Endothelial cell of umbilical vein (primary cell): Measurements from ENCODE around the gene MCUR1. TPM values are rescaled to one million over a fixed set of nuclear protein-coding genes. Genes with fewer than 3 reads are reported as not detected.

Source experiments
- BruUV-seq: library from RNA; stranded (reverse); fragments of 400-500 nt; replicated peaks from 2 replicates; lab custom pipeline; 2021; lab: Mats Ljungman, UMichigan
- CTCF ChIA-PET: fragments of 300-600, 350-600 bp; sonication (Branson Sonifier 250); formaldehyde crosslinking; loops from one replicate; lab custom pipeline; 2021; ENCODE audit warnings: antibody characterized with exemption, inconsistent platforms; lab: Charles Lee
- POLR2A ChIA-PET: fragments of 300-600, 350-600 bp; sonication (Branson Sonifier 250); formaldehyde crosslinking; loops from one replicate; lab custom pipeline; 2021; ENCODE audit warnings: antibody characterized with exemption, inconsistent platforms; lab: Charles Lee
- DNase-seq: peaks from one replicate; pipeline ENCODE4 v3.0.0-alpha.2; 2011; ENCODE audit warnings: low read depth, low spot score
- FAIRE-seq: peaks from 2 replicates; lab custom pipeline; 2011; peaks lifted over from hg19 to GRCh38; lab: Jason Lieb, UNC
- H2AFZ ChIP-seq: 2 replicates; pipeline ENCODE4 v1.6.0; 2012; ENCODE audit warnings: low read depth, low read length, control low read depth, inconsistent platforms
- H3K27ac ChIP-seq: 2 replicates; pipeline ENCODE4 v1.5.1; 2011; ENCODE audit warnings: low read depth, mild to moderate bottlenecking, control low read depth, low read length, moderate library complexity; ENCODE audit not compliant: insufficient read depth
- H3K27me3 ChIP-seq, 2 experiments: 2 replicates each; pipeline versions ENCODE4 v1.6.0 to v1.6.1; 2011; ENCODE audit warnings: low read length in 2 of 2, mixed read lengths in 1 of 2; ENCODE audit not compliant: control insufficient read depth in 2 of 2, insufficient read depth in 2 of 2
- H3K36me3 ChIP-seq, 2 experiments: 2 replicates in 1 of 2; 3 replicates in 1 of 2; pipeline ENCODE4 v1.5.1; 2011; ENCODE audit warnings: low read length in 2 of 2, mild to moderate bottlenecking in 1 of 2, moderate library complexity in 1 of 2; ENCODE audit not compliant: control insufficient read depth in 2 of 2, insufficient read depth in 2 of 2; ENCODE audit errors: extremely low read depth in 1 of 2
- H3K4me1 ChIP-seq: 3 replicates; pipeline ENCODE4 v1.5.1; 2011; ENCODE audit warnings: mild to moderate bottlenecking, low read length; ENCODE audit not compliant: control insufficient read depth, insufficient read depth; ENCODE audit errors: extremely low read depth
- H3K4me2 ChIP-seq: 2 replicates; pipeline ENCODE4 v1.6.1; 2011; ENCODE audit warnings: low read length, control low read depth, mixed read lengths; ENCODE audit not compliant: insufficient read depth
- H3K4me3 ChIP-seq, 3 experiments: fragments of 200-600 bp in 1 of 3; sonication (generic), shearing (Covaris generic) in 1 of 3; replicated peaks in 1 of 3; 2 replicates each; pipeline ENCODE4 v1.5.1; 2011 to 2016; ENCODE audit warnings: control low read depth in 3 of 3, low read length in 3 of 3, mild to moderate bottlenecking in 2 of 3, inconsistent platforms in 1 of 3, low read depth in 1 of 3, moderate library complexity in 1 of 3; ENCODE audit not compliant: insufficient read depth in 1 of 3
- H3K79me2 ChIP-seq: 2 replicates; pipeline ENCODE4 v1.6.0; 2012; ENCODE audit warnings: low read length, inconsistent platforms; ENCODE audit not compliant: control insufficient read depth, insufficient read depth
- H3K9ac ChIP-seq: replicated peaks from 2 replicates; pipeline ENCODE3; 2011; ENCODE audit warnings: low read length, control low read depth; ENCODE audit not compliant: insufficient read depth; ENCODE audit errors: extremely low read depth
- H3K9me1 ChIP-seq: replicated peaks from 3 replicates; pipeline ENCODE4 v1.6.0; 2011; ENCODE audit warnings: mild to moderate bottlenecking, low read length; ENCODE audit not compliant: control insufficient read depth, insufficient read depth; ENCODE audit errors: extremely low read depth
- H3K9me3 ChIP-seq: replicated peaks from 2 replicates; pipeline ENCODE4 v1.5.1; 2012; ENCODE audit warnings: low read length, inconsistent platforms; ENCODE audit not compliant: control insufficient read depth, insufficient read depth
- H4K20me1 ChIP-seq: replicated peaks from 2 replicates; pipeline ENCODE3; 2011; ENCODE audit warnings: mild to moderate bottlenecking, low read length; ENCODE audit not compliant: control insufficient read depth, insufficient read depth; ENCODE audit errors: extremely low read depth
- FOS ChIP-seq: IDR thresholded peaks from 2 replicates; pipeline ENCODE4 v1.6.1; 2011; ENCODE audit warnings: mild to moderate bottlenecking, low read length, moderate library complexity, borderline replicate concordance; ENCODE audit not compliant: insufficient read depth
- GATA2 ChIP-seq: IDR thresholded peaks from 2 replicates; pipeline ENCODE4 v1.7.0; 2011; ENCODE audit warnings: low read depth, mild to moderate bottlenecking, moderate library complexity, mixed read lengths, low read length; ENCODE audit not compliant: insufficient read length, insufficient read depth
- MAX ChIP-seq: IDR thresholded peaks from 2 replicates; pipeline ENCODE4 v1.6.1; 2011; ENCODE audit not compliant: insufficient read depth, insufficient read length
- MYC ChIP-seq: IDR thresholded peaks from one replicate; pipeline ENCODE4 v1.6.1; 2011; ENCODE audit warnings: mild to moderate bottlenecking, low read depth, low read length
- POLR2A ChIP-seq: IDR thresholded peaks from 2 replicates; pipeline ENCODE4 v1.6.1; 2012; ENCODE audit warnings: low read depth, mild to moderate bottlenecking, control low read depth, low read length
- dilution Hi-C: fragments of 300-500 bp; cut with MboI; formaldehyde crosslinking; loops from one replicate; pipeline ENCODE4 v1.15.0; 2019; ENCODE audit warnings: low sequenced_read_pairs; ENCODE audit not compliant: extremely low pct_ligation_motif_present
- intact Hi-C: fragments of 100-400 bp; cut with micrococcal nuclease; formaldehyde crosslinking; loops from one replicate; pipeline ENCODE4 v1.10.0; 2022
- polyA plus RNA-seq, 4 experiments: library from polyadenylated mRNA; depleted of rRNA in 3 of 4; stranded (reverse) in 3 of 4; unstranded in 1 of 4; fragments of >200 nt; gene quantifications; 2 replicates each; pipeline versions ENCODE4 v1.2.1 to v1.2.3, GENCODE V29; 2011 to 2012; ENCODE audit warnings: missing spikeins in 1 of 4
- total RNA-seq: library from RNA; stranded (reverse); gene quantifications from 2 replicates; pipeline ENCODE4 v1.2.3, GENCODE V29; 2021
- TF ChIP-seq, protein P1 (sequence below), 2 donors: IDR thresholded peaks; 1 replicate in 1 of 2; 2 replicates in 1 of 2; pipeline ENCODE4 v1.5.1; 2011; ENCODE audit warnings: low read length in 2 of 2, mild to moderate bottlenecking in 2 of 2, moderate library complexity in 2 of 2, control low read depth in 1 of 2, inconsistent platforms in 1 of 2, low read depth in 1 of 2; ENCODE audit not compliant: insufficient read depth in 1 of 2; ENCODE audit errors: extremely low read depth in 1 of 2

The MCUR1 gene
- total and polyA plus RNA-seq, 2 donors (not counting 3 experiments of a cell fraction or from before 2014, with no cell fraction given): 6.2 to 21.2 TPM

DNA sequence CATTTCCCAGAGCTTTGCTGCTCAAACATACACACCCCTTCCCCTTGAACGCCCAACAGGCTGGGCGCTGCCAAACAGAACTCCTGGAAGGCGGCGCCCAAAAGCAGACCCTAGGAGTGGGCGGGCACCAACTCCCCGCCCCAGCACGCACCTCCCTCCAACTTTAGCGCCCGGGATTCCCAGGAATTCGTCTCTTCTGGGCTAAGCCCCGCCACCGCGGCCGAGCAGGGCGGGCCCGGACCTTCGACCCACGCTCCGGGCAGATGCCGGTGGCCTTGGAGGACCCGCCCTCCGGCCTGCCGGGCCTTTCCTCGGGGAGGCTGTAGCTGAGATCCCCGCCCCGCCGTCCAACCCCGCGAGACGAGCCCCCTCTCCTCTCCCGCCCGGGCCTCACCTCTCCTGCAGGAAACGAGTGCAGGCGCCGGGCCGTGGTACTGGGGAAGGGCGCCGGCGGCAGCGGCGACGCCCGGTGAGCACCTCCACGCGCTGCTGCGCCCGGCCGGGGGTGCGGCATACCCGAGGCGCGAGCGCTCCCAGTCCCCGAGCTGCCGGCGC, 659 bp downstream of the MCUR1 start:
- peak overlapping the region; percentile 95 for H2AFZ ChIP-seq
- H3K4me1 ChIP-seq: peaks cover 10% of the 10 kb centered on the region
- no TSS peak for BruUV-seq
- intact Hi-C loops: loop anchor here (1.0 to 5.0 kb wide), 5 partner anchors 18 to 304 kb away; partner anchors contain the start of genes CD83, NOL7 and RNF182
- no peaks in the 10 kb centered on the region for H3K27me3 ChIP-seq
- DNase-seq (peak; percentile 75), FAIRE-seq (peak; percentile 68)
- TF ChIP-seq, protein P1, sequence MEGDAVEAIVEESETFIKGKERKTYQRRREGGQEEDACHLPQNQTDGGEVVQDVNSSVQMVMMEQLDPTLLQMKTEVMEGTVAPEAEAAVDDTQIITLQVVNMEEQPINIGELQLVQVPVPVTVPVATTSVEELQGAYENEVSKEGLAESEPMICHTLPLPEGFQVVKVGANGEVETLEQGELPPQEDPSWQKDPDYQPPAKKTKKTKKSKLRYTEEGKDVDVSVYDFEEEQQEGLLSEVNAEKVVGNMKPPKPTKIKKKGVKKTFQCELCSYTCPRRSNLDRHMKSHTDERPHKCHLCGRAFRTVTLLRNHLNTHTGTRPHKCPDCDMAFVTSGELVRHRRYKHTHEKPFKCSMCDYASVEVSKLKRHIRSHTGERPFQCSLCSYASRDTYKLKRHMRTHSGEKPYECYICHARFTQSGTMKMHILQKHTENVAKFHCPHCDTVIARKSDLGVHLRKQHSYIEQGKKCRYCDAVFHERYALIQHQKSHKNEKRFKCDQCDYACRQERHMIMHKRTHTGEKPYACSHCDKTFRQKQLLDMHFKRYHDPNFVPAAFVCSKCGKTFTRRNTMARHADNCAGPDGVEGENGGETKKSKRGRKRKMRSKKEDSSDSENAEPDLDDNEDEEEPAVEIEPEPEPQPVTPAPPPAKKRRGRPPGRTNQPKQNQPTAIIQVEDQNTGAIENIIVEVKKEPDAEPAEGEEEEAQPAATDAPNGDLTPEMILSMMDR (IDR thresholded peaks at IDR 0.05; ENCODE audit: extremely low read depth in 1 of 2, insufficient read depth in 1 of 2, low read depth in 1 of 2, low read length in 2 of 2): no peak
- TF ChIP-seq GATA2 (no peak), MYC (no peak), FOS (no peak), POLR2A (no peak), MAX (no peak)
- H3K9ac ChIP-seq: peak overlapping the region; percentile 62
- H3K27ac ChIP-seq: peak overlapping the region; percentile 70
- H4K20me1 ChIP-seq: no peaks in the 10 kb centered on the region
- no peaks in the 10 kb centered on the region for H3K36me3 ChIP-seq
- H3K4me3 ChIP-seq: peak overlapping the region; percentile 70 to 94 (median 84)
- H3K79me2 ChIP-seq: peaks cover 18% of the 10 kb centered on the region
- dilution Hi-C loops: no loop called here
- no peaks in the 10 kb centered on the region for H3K9me1 ChIP-seq
- POLR2A ChIA-PET: interaction anchor here (0.5 kb wide), 1 partner anchor 223 kb away, joined by 9 read pairs; no protein-coding TSS in a partner anchor
- peak overlapping the region; percentile 92 for H3K4me2 ChIP-seq
- CTCF ChIA-PET: interaction anchor here (0.7 to 1.3 kb wide), 3 partner anchors 18 to 254 kb away, joined by 4 to 5 read pairs (median 4); no protein-coding TSS in a partner anchor
- no peaks in the 10 kb centered on the region for H3K9me3 ChIP-seq
